Limb (tissue), 2 donors: ENCODE results near the gene SMIM38.

Experiments
- DNase-seq, 2 donors: peaks; one replicate each; pipeline ENCODE4 v3.0.0-alpha.2; 2016; ENCODE audit errors: extremely low spot score in 2 of 2

The SMIM38 gene

GRCh38 chr11:69158301-69159149 lies 2.8 kb downstream of the SMIM38 start:
- DNase-seq, result no peak

GRCh38 chr11:69159150-69159852 lies 3.6 kb downstream of the SMIM38 start:
- DNase-seq, result no peak

GRCh38 chr11:69160296-69161116 lies 4.8 kb downstream of the SMIM38 start:
- DNase-seq, result no peak

GRCh38 chr11:69161117-69161407 lies 5.3 kb downstream of the SMIM38 start:
- no peak for DNase-seq

- no peak for DNase-seq
These were observed 6.8 kb downstream of the SMIM38 start for GRCh38 chr11:69162505-69162904.

- DNase-seq, result no peak
These were observed 8.1 kb downstream of the SMIM38 start for GRCh38 chr11:69163842-69164241.

- no peak for DNase-seq
These were observed 9.1 kb downstream of the SMIM38 start for GRCh38 chr11:69164824-69165223.

- no peak for DNase-seq
These were observed 10.0 kb downstream of the SMIM38 start for GRCh38 chr11:69165775-69166174.

GRCh38 chr11:69166218-69167115 lies 10.7 kb downstream of the SMIM38 start:
- peak; percentile 52 to 63 for DNase-seq

GRCh38 chr11:69167130-69167915 lies 11.6 kb downstream of the SMIM38 start:
- no peak for DNase-seq

- DNase-seq, result no peak
These were observed 12.4 kb downstream of the SMIM38 start for GRCh38 chr11:69167916-69168691.

- no peak for DNase-seq
These were observed 13.7 kb downstream of the SMIM38 start for GRCh38 chr11:69169479-69169878.

- DNase-seq, result no peak
These were observed 15.0 kb downstream of the SMIM38 start for GRCh38 chr11:69170704-69171103.

GRCh38 chr11:69171476-69172240 lies 15.9 kb downstream of the SMIM38 start:
- no peak for DNase-seq

GRCh38 chr11:69172674-69173073 lies 16.9 kb downstream of the SMIM38 start:
- DNase-seq, result no peak

- no peak for DNase-seq
These were observed 17.6 kb downstream of the SMIM38 start for GRCh38 chr11:69173331-69173730.

GRCh38 chr11:69173925-69174581 lies 18.3 kb downstream of the SMIM38 start:
- DNase-seq, result no peak

- DNase-seq, result no peak
These were observed 19.1 kb downstream of the SMIM38 start for GRCh38 chr11:69174841-69175240.
